Measurements from ENCODE around the gene LIMD2. TPM values are rescaled to one million over a fixed set of nuclear protein-coding genes. Genes with fewer than 3 reads are reported as not detected.
A peak's percentile ranks its signal among the peaks of the same experiment; 100 is the strongest.

The LIMD2 gene
- total and polyA plus RNA-seq, 4 donors, result 8.8 to 50.8 (median 40.2) TPM

DNA sequence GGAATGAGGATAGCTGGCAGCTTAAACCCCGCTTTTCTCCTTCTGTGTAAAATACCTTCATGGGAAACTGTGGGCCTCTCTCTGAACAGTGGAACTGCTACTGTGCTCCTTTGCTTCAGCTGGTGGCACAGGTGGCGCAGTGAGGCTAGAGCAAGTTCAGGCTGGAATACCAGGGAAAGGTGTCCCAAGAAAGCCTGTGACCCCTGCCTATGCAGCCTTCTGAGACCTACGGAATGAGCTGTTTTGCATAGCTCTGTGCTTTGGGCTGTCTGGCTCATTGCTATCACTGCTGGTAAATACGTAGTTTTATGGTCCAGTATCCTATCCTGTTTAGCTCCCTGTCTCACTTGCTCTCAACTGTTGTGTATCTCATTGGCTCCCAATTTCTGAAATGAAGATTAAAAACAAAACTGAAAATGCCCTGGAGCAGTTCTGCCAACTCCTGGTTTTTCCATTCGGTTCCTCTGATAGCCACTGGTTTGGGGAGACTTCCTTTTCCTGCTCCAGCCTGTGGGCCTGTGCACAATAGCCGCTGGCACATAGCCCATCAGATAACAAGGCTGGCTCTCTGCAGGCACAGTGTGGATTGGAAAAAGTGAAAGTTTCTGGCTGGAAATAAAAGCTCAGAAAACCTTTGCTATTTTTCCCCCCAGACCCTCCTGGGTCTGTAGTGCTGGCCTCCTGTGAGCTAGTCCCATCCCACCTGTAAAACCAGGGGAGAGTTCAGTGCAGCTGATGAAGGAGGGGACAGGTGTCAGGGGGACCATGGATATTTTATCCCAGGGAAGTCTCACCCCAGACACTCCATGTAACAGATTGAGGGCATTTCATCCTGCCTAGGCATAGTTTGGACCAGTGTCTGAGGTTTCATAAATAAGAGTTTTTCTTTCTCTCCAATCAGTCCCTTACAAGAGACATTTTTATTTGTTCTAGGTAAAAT, 24.0 kb downstream of the LIMD2 start:
- WGBS (ENCODE audit: insufficient coverage), result 52% methylated on average over 4 of the region's 6 CpGs
- peaks cover 15% of the 10 kb centered on the region for H3K4me1 ChIP-seq (ENCODE audit: control insufficient read depth, insufficient read depth, low read length)
- H3K36me3 ChIP-seq (ENCODE audit: control insufficient read depth, insufficient read depth, low read length), result peaks cover 12% of the 10 kb centered on the region
- H3K9me3 ChIP-seq (ENCODE audit: control insufficient read depth, insufficient read depth, low read length), result no peaks in the 10 kb centered on the region
- peak in 2 of 6 donors; percentile 62 to 82 for DNase-seq (ENCODE audit: low read depth in 4 of 6, low spot score in 6 of 6)
- no peaks in the 10 kb centered on the region for H3K27me3 ChIP-seq (ENCODE audit: control insufficient read depth, insufficient read depth, low read length)
- no peak overlapping the region for H3K4me3 ChIP-seq (ENCODE audit: low read depth, low read length)
- H3K27ac ChIP-seq (ENCODE audit: low read depth, low read length), result peak overlapping the region; percentile 30

DNA sequence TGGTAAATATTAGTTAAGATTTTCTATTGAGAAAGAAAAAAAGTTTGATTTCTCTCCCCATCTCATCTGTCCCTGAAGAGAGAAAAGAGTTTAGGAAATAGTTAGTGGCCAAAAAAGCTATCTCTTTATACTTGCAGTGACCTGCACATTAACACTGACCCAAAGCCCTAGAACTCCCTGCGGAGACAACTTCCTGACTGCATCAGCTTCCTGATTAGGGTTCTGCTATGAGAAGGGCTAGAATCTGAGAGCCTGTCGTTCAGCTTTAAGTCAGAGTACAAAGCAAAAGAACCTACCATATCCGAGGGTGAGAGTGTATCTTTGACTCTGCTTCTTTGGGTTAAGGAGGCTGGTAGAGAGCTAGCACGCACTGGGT, 24.7 kb downstream of the LIMD2 start:
- no peaks in the 10 kb centered on the region for H3K27me3 ChIP-seq (ENCODE audit: control insufficient read depth, insufficient read depth, low read length)
- DNase-seq (ENCODE audit: low read depth in 4 of 6, low spot score in 6 of 6), result no peak
- no peaks in the 10 kb centered on the region for H3K9me3 ChIP-seq (ENCODE audit: control insufficient read depth, insufficient read depth, low read length)
- no peak overlapping the region for H3K4me3 ChIP-seq (ENCODE audit: low read depth, low read length)
- peaks cover 13% of the 10 kb centered on the region for H3K36me3 ChIP-seq (ENCODE audit: control insufficient read depth, insufficient read depth, low read length)
- peak overlapping the region; percentile 30 for H3K27ac ChIP-seq (ENCODE audit: low read depth, low read length)
- H3K4me1 ChIP-seq (ENCODE audit: control insufficient read depth, insufficient read depth, low read length), result peaks cover 15% of the 10 kb centered on the region
- 63% methylated on average over 1 of the region's 4 CpGs for whole genome bisulfite sequencing (ENCODE audit: insufficient coverage)

GRCh38 chr17:63672856-63673255, 27.1 kb downstream of the LIMD2 start:
- no peak for DNase-seq (ENCODE audit: low read depth in 4 of 6, low spot score in 6 of 6)
- Histone ChIP-seq H3K9me3 (ENCODE audit: control insufficient read depth, insufficient read depth, low read length) (no peaks in the 10 kb centered on the region), H3K4me3 (ENCODE audit: low read depth, low read length) (no peak overlapping the region), H3K4me1 (ENCODE audit: control insufficient read depth, insufficient read depth, low read length) (peaks cover 15% of the 10 kb centered on the region), H3K27ac (ENCODE audit: low read depth, low read length) (no peak overlapping the region), H3K27me3 (ENCODE audit: control insufficient read depth, insufficient read depth, low read length) (no peaks in the 10 kb centered on the region), H3K36me3 (ENCODE audit: control insufficient read depth, insufficient read depth, low read length) (peaks cover 24% of the 10 kb centered on the region)
- no CpG with 5 or more reads among the region's 2 CpGs for WGBS (ENCODE audit: insufficient coverage)

- no peak overlapping the region for H3K27ac ChIP-seq (ENCODE audit: low read depth, low read length)
- no peak for DNase-seq (ENCODE audit: low read depth in 4 of 6, low spot score in 6 of 6)
- 60% methylated on average over 1 of the region's 5 CpGs for WGBS (ENCODE audit: insufficient coverage)
- H3K27me3 ChIP-seq (ENCODE audit: control insufficient read depth, insufficient read depth, low read length), result no peaks in the 10 kb centered on the region
- no peaks in the 10 kb centered on the region for H3K9me3 ChIP-seq (ENCODE audit: control insufficient read depth, insufficient read depth, low read length)
- peaks cover 3% of the 10 kb centered on the region for H3K4me1 ChIP-seq (ENCODE audit: control insufficient read depth, insufficient read depth, low read length)
- peaks cover 36% of the 10 kb centered on the region for H3K36me3 ChIP-seq (ENCODE audit: control insufficient read depth, insufficient read depth, low read length)
- no peak overlapping the region for H3K4me3 ChIP-seq (ENCODE audit: low read depth, low read length)
These were observed 34.3 kb downstream of the LIMD2 start for GRCh38 chr17:63665527-63666214.

- H3K9me3 ChIP-seq (ENCODE audit: control insufficient read depth, insufficient read depth, low read length), result no peaks in the 10 kb centered on the region
- H3K4me3 ChIP-seq (ENCODE audit: low read depth, low read length), result no peak overlapping the region
- no peak for DNase-seq (ENCODE audit: low read depth in 4 of 6, low spot score in 6 of 6)
- no peaks in the 10 kb centered on the region for H3K4me1 ChIP-seq (ENCODE audit: control insufficient read depth, insufficient read depth, low read length)
- H3K36me3 ChIP-seq (ENCODE audit: control insufficient read depth, insufficient read depth, low read length), result peaks cover 46% of the 10 kb centered on the region
- 98% methylated on average over 3 of the region's 3 CpGs for WGBS (ENCODE audit: insufficient coverage)
- H3K27ac ChIP-seq (ENCODE audit: low read depth, low read length), result no peak overlapping the region
- no peaks in the 10 kb centered on the region for H3K27me3 ChIP-seq (ENCODE audit: control insufficient read depth, insufficient read depth, low read length)
These were observed 40.1 kb downstream of the LIMD2 start for GRCh38 chr17:63659850-63660249.

DNA sequence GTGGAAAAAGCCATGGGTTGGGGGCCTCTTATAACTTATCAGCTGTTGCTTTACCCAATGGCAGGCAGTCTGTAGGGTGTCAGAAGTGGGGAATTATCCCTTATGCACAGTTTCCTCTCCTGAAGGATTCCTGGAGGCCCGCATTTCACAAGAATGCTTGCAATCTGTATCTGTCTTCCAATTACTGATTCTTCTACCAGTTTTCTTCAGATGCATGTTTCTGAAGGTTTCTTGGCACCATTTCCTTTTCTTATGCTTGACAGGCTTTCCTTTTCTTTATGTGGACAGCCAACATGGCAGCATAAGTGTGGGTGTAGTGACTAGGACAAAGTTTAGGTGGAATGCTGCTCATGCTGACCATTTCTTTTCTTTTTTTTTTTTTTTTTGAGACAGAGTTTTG, 41.6 kb downstream of the LIMD2 start:
- DNase-seq (ENCODE audit: low read depth in 4 of 6, low spot score in 6 of 6), result no peak
- Histone ChIP-seq H3K27me3 (ENCODE audit: control insufficient read depth, insufficient read depth, low read length) (no peaks in the 10 kb centered on the region), H3K36me3 (ENCODE audit: control insufficient read depth, insufficient read depth, low read length) (peaks cover 48% of the 10 kb centered on the region), H3K4me1 (ENCODE audit: control insufficient read depth, insufficient read depth, low read length) (no peaks in the 10 kb centered on the region), H3K4me3 (ENCODE audit: low read depth, low read length) (no peak overlapping the region), H3K27ac (ENCODE audit: low read depth, low read length) (no peak overlapping the region), H3K9me3 (ENCODE audit: control insufficient read depth, insufficient read depth, low read length) (no peaks in the 10 kb centered on the region)
- WGBS (ENCODE audit: insufficient coverage), result no CpG with 5 or more reads among the region's 1 CpG

DNA sequence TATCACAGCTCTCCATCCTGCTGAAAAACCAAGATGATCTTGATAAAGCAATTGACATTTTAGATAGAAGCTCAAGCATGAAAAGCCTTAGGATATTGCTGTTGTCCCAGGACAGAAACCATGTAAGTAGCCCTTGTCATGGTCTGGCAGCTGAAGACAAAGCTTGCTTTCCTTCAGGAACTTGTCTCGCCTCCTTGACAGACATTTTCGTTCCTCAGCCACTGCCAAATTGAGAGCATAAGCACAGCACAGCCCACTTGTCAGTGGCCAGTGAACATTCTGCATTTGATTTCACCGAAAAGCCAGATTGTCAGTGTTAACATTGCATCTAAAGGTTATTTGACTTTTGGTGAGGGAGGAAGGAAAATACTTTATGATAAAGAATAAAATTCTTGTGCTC, 42.1 kb downstream of the LIMD2 start:
- Histone ChIP-seq H3K4me3 (ENCODE audit: low read depth, low read length) (no peak overlapping the region), H3K27ac (ENCODE audit: low read depth, low read length) (no peak overlapping the region), H3K9me3 (ENCODE audit: control insufficient read depth, insufficient read depth, low read length) (no peaks in the 10 kb centered on the region), H3K4me1 (ENCODE audit: control insufficient read depth, insufficient read depth, low read length) (no peaks in the 10 kb centered on the region), H3K36me3 (ENCODE audit: control insufficient read depth, insufficient read depth, low read length) (peaks cover 50% of the 10 kb centered on the region), H3K27me3 (ENCODE audit: control insufficient read depth, insufficient read depth, low read length) (no peaks in the 10 kb centered on the region)
- WGBS (ENCODE audit: insufficient coverage), result 86% methylated on average over 2 of the region's 3 CpGs
- DNase-seq (ENCODE audit: low read depth in 4 of 6, low spot score in 6 of 6), result no peak

DNA sequence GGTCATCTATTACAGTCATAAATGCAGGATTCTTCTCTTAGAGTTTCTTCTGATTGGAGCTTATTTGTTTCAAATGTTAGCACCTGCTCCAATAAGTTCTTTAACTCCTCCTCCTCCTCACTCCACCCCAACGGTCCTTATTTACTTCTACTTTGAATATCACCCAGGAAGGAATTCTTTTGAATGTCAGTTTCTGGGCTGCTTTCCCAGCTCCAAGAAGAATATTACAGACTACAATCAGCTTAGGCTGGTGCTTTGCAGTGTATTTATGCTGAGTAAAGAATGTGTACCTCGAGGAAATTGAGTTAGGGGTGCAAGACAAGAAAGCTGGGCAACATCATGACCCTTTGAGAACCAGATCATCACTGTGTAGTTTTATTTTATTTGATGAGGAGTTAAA, 46.9 kb downstream of the LIMD2 start:
- no peaks in the 10 kb centered on the region for H3K4me1 ChIP-seq (ENCODE audit: control insufficient read depth, insufficient read depth, low read length)
- H3K27ac ChIP-seq (ENCODE audit: low read depth, low read length), result no peak overlapping the region
- WGBS (ENCODE audit: insufficient coverage), result 27% methylated on average over 2 of the region's 2 CpGs
- H3K4me3 ChIP-seq (ENCODE audit: low read depth, low read length), result no peak overlapping the region
- H3K27me3 ChIP-seq (ENCODE audit: control insufficient read depth, insufficient read depth, low read length), result no peaks in the 10 kb centered on the region
- no peaks in the 10 kb centered on the region for H3K9me3 ChIP-seq (ENCODE audit: control insufficient read depth, insufficient read depth, low read length)
- H3K36me3 ChIP-seq (ENCODE audit: control insufficient read depth, insufficient read depth, low read length), result peaks cover 28% of the 10 kb centered on the region
- peak in 1 of 6 donors; percentile 31 for DNase-seq (ENCODE audit: low read depth in 4 of 6, low spot score in 6 of 6)

DNA sequence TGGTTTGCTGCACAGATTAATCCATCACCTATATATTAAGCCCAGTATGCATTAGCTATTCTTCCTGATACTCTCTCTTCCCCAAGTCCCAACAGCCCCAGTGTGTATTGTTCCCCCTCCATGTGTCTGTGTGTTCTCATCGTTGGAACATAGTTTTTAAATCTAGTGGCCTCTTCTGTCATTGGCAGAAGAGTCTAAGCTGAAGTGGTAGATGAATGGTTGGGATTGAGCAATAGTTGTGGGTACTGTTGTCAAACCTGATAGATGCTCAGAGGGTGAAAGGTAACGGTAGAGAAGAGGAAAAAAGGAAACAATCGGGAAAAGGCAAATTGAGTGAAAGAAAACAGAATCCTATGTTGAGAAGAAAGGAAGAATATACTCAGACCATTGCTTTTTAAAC, 47.8 kb downstream of the LIMD2 start:
- no peaks in the 10 kb centered on the region for H3K4me1 ChIP-seq (ENCODE audit: control insufficient read depth, insufficient read depth, low read length)
- H3K36me3 ChIP-seq (ENCODE audit: control insufficient read depth, insufficient read depth, low read length), result peaks cover 29% of the 10 kb centered on the region
- no peak overlapping the region for H3K4me3 ChIP-seq (ENCODE audit: low read depth, low read length)
- WGBS (ENCODE audit: insufficient coverage), result 39% methylated on average over 2 of the region's 3 CpGs
- H3K9me3 ChIP-seq (ENCODE audit: control insufficient read depth, insufficient read depth, low read length), result no peaks in the 10 kb centered on the region
- no peaks in the 10 kb centered on the region for H3K27me3 ChIP-seq (ENCODE audit: control insufficient read depth, insufficient read depth, low read length)
- H3K27ac ChIP-seq (ENCODE audit: low read depth, low read length), result no peak overlapping the region
- no peak for DNase-seq (ENCODE audit: low read depth in 4 of 6, low spot score in 6 of 6)

Measured in spinal cord (tissue), 10 donors.